ENCODE measurements around the gene CNR1. TPM values are rescaled to one million over a fixed set of nuclear protein-coding genes. Genes with fewer than 3 reads are reported as not detected.

CNR1 gene
- total RNA-seq, 3 donors from 2014 or later, result 3.5 to 17.3 (median 4.1) TPM

- intact Hi-C loops (cut with DNase I, micrococcal nuclease), result no loop called here
- TF ChIP-seq, protein P1, sequence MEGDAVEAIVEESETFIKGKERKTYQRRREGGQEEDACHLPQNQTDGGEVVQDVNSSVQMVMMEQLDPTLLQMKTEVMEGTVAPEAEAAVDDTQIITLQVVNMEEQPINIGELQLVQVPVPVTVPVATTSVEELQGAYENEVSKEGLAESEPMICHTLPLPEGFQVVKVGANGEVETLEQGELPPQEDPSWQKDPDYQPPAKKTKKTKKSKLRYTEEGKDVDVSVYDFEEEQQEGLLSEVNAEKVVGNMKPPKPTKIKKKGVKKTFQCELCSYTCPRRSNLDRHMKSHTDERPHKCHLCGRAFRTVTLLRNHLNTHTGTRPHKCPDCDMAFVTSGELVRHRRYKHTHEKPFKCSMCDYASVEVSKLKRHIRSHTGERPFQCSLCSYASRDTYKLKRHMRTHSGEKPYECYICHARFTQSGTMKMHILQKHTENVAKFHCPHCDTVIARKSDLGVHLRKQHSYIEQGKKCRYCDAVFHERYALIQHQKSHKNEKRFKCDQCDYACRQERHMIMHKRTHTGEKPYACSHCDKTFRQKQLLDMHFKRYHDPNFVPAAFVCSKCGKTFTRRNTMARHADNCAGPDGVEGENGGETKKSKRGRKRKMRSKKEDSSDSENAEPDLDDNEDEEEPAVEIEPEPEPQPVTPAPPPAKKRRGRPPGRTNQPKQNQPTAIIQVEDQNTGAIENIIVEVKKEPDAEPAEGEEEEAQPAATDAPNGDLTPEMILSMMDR (IDR thresholded peaks at IDR 0.05), result no peak
- Histone ChIP-seq H3K36me3 (ENCODE audit: low read depth) (no peaks in the 10 kb centered on the region), H3K4me1 (ENCODE audit: low read depth) (no peaks in the 10 kb centered on the region), H3K4me3 (no peak overlapping the region), H3K9me3 (no peaks in the 10 kb centered on the region)
- DNase-seq, result no peak
- ATAC-seq, result no peak
Observed at GRCh38 chr6:88142297-88142668, 23.9 kb downstream of the CNR1 start.

GRCh38 chr6:88141561-88142296, 24.4 kb downstream of the CNR1 start:
- intact Hi-C loops (cut with DNase I, micrococcal nuclease), result no loop called here
- peak; percentile 81 for ATAC-seq
- TF ChIP-seq, protein P1 (IDR thresholded peaks at IDR 0.05), result no peak
- no peaks in the 10 kb centered on the region for H3K9me3 ChIP-seq
- no peaks in the 10 kb centered on the region for H3K36me3 ChIP-seq (ENCODE audit: low read depth)
- no peaks in the 10 kb centered on the region for H3K4me1 ChIP-seq (ENCODE audit: low read depth)
- no peak for DNase-seq
- no peak overlapping the region for H3K4me3 ChIP-seq

DNA sequence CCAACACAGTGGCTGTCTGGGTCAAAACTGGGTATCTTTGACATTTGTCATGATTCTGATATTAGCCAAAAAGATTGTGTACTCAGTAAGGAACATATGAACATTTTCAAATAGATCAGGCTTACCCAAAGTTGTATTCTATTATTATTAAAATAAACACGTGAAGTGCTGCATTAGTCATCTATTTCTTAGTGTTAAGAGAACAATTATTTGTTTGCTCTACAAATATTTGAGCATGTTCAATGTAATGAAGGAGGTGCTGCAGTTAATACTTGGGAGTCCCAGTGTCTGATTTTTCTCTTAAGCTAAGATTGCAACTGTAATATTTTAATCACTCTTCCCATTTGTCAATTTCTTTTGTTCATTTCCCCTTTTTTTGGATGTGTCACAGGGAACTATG, 28.2 kb downstream of the CNR1 start:
- TF ChIP-seq, protein P1 (IDR thresholded peaks at IDR 0.05), result no peak
- Histone ChIP-seq H3K9me3 (no peaks in the 10 kb centered on the region), H3K4me1 (ENCODE audit: low read depth) (no peaks in the 10 kb centered on the region), H3K4me3 (no peak overlapping the region), H3K36me3 (ENCODE audit: low read depth) (no peaks in the 10 kb centered on the region)
- ATAC-seq, result no peak
- no peak for DNase-seq
- intact Hi-C loops (cut with DNase I, micrococcal nuclease), result no loop called here

DNA sequence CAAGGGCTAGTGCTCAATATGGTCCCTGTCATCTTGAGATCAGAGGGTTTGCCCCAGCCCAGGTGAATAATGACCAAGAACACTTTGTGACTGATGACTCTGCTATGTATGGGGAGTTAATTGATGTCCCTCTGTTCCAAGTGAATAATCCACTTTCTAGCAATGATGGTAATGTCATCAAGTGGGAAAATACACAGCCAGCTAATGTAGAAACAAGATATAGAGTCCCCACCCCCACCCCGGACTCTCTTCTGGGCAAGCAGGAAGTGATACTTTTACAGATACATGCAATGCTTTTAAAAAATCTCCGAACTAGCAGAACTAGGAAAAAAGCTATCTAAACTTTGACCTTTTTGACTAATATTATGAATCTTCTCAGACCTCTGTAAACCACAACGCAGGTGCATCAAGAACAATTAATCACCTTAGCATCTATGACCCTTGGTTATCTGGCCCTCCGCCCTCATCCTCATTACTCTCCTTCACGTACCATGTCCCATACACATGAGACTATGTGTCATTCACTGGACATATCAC, 30.5 kb downstream of the CNR1 start:
- TF ChIP-seq, protein P1 (IDR thresholded peaks at IDR 0.05), result no peak
- DNase-seq, result no peak
- H3K4me1 ChIP-seq (ENCODE audit: low read depth), result no peaks in the 10 kb centered on the region

DNA sequence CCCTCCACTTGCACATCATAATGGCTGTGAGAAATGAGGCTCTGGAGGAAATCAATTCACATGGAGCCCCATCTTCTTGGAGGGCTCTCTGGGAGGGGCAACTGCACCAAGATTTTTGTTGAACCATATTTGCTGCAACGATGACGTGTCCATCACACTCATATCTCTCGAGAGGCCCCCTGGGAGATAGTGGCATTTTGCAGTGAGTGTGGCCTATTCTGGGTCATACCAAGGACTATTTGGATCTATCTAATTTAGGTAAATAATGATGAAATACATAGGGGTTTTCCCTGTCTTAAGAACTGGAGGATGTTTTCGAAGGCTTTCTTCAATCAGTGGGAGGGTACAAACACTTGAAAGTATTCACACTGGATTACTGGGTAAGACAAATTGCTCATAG, 31.6 kb downstream of the CNR1 start:
- intact Hi-C loops (cut with DNase I, micrococcal nuclease), result no loop called here
- DNase-seq (no peak), ATAC-seq (no peak)
- Histone ChIP-seq H3K9me3 (no peaks in the 10 kb centered on the region), H3K4me3 (no peak overlapping the region), H3K4me1 (ENCODE audit: low read depth) (no peaks in the 10 kb centered on the region), H3K36me3 (ENCODE audit: low read depth) (no peaks in the 10 kb centered on the region)
- TF ChIP-seq, protein P1 (IDR thresholded peaks at IDR 0.05), result no peak

More for the DNA sequence above, 30.5 kb downstream of the CNR1 start:
- no peak for ATAC-seq
- H3K36me3 ChIP-seq (ENCODE audit: low read depth), result no peaks in the 10 kb centered on the region
- H3K9me3 ChIP-seq, result no peaks in the 10 kb centered on the region
- intact Hi-C loops (cut with DNase I, micrococcal nuclease), result no loop called here
- H3K4me3 ChIP-seq, result no peak overlapping the region
